ENCODE data around the gene KLHL26. TPM values are rescaled to one million over a fixed set of nuclear protein-coding genes. Genes with fewer than 3 reads are reported as not detected.

KLHL26 gene
- total RNA-seq, 1 experiment from 2014 or later, result 8.4 TPM

DNA sequence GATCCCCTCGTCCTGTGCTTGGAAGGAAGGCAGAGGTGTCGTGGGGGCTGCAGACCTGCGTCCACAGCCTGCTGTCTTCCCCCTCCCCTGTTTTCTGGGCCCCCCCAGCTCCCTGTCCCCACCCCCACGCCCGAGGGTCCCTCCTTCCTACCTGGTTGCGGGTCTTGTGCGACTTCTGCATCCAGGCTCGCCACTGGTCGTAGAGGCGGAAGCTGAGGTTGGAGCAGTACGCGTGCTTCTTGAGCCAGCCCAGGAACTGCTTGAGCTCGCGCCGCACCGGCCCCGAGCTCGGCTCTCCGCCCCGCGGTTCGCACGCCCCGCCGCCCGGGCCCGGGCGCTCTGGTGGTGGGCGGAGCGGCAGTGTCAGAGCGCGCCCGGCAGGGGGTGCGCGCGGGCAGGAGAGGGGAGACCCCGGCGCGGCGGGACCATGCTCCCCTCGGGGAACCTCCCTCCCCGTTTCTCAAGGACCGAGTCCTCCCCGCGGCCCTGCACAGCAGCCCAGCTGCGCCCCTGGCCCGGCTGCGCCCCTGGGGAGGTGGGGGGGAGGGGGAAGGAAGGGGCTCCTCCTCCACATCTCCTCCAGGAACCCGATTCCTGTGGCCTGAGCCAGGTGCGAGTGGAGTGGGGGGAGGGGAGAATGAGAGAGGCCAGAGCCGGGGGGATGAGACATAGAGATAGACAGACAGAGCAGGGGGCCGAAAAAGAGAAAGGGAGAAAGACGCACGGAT, 42.6 kb upstream of the KLHL26 start:
- TF ChIP-seq EZH2phosphoT487 (IDR thresholded peaks at IDR 0.05; ENCODE audit: borderline replicate concordance, low read length) (no peak), EZH2 (IDR thresholded peaks at IDR 0.05; ENCODE audit: low read length, unreplicated experiment) (no peak)
- TF ChIP-seq, protein P1, sequence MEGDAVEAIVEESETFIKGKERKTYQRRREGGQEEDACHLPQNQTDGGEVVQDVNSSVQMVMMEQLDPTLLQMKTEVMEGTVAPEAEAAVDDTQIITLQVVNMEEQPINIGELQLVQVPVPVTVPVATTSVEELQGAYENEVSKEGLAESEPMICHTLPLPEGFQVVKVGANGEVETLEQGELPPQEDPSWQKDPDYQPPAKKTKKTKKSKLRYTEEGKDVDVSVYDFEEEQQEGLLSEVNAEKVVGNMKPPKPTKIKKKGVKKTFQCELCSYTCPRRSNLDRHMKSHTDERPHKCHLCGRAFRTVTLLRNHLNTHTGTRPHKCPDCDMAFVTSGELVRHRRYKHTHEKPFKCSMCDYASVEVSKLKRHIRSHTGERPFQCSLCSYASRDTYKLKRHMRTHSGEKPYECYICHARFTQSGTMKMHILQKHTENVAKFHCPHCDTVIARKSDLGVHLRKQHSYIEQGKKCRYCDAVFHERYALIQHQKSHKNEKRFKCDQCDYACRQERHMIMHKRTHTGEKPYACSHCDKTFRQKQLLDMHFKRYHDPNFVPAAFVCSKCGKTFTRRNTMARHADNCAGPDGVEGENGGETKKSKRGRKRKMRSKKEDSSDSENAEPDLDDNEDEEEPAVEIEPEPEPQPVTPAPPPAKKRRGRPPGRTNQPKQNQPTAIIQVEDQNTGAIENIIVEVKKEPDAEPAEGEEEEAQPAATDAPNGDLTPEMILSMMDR (conservative IDR thresholded peaks at IDR 0.05; ENCODE audit: low read depth, low read length), result peak; percentile 85
- Histone ChIP-seq H3K27ac (ENCODE audit: low read length) (no peak overlapping the region), H3K4me3 (ENCODE audit: low read length) (peak overlapping the region; percentile 66), H3K4me1 (ENCODE audit: insufficient read depth, low read length) (peaks cover 18% of the 10 kb centered on the region), H3K9ac (ENCODE audit: low read length) (0 out of 2 replicates have a peak overlapping the region, but pooled peaks have one; percentile 15), H3K27me3 (ENCODE audit: low read length) (no peaks in the 10 kb centered on the region), H3K9me2 (replicated peaks; ENCODE audit: low read length) (no peaks in the 10 kb centered on the region), H3K4me2 (ENCODE audit: low read length) (peak overlapping the region; percentile 96), H2AFZ (ENCODE audit: low read length) (peak overlapping the region; percentile 81), H3F3A (ENCODE audit: low read length, unreplicated experiment) (no peaks in the 10 kb centered on the region), H3K9me3 (ENCODE audit: low read length) (no peaks in the 10 kb centered on the region), H3K36me3 (ENCODE audit: low read depth, low read length) (no peaks in the 10 kb centered on the region), H3K79me2 (ENCODE audit: low read length) (peaks cover 13% of the 10 kb centered on the region), H4K20me1 (ENCODE audit: low read length) (no peaks in the 10 kb centered on the region)
- no TSS peak for BruUV-seq (replicated peaks)
- POLR2A ChIA-PET (ENCODE audit: unreplicated experiment), result no interaction called here
- ATAC-seq (peak; percentile 76), DNase-seq (peak; percentile 87)
- CTCF ChIA-PET, result interaction anchor here (0.5 to 1.0 kb wide), 6 partner anchors 20 to 266 kb away, joined by 3 to 13 read pairs (median 3); no protein-coding TSS in a partner anchor
- intact Hi-C loops (cut with micrococcal nuclease), result no loop called here

DNA sequence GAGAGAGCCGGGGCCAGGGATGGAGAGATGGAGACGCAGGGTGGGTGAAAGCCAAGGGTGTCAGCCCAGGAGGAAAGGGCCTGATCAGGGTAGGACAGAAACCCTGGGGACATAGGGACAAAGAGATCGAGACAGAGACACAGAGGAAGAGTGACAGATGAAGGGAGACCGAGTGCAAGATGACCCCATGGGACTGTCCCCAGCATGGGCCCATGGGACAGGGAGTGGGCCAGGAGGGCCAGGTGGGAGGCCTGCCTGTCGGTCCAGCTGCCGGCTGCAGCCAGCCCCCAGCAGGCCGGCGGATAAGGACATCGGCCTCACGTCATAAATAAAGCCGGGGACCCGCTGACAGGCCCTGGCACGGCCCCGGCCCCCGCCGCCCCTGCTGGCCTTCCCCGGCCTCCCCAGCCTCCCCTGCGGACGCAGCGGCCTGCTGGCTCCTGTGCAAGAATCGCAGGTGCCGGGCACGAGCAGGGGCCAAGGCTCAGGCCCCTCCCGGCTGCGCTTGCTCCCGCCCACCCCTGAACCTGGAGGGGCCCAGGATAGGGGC, 41.9 kb upstream of the KLHL26 start:
- peak overlapping the region; percentile 81 for H2AFZ ChIP-seq (ENCODE audit: low read length)
- DNase-seq (no peak), ATAC-seq (no peak)
- no peaks in the 10 kb centered on the region for H3K27me3 ChIP-seq (ENCODE audit: low read length)
- no peak overlapping the region for H3K27ac ChIP-seq (ENCODE audit: low read length)
- no peaks in the 10 kb centered on the region for H3F3A ChIP-seq (ENCODE audit: low read length, unreplicated experiment)
- no peak for TF ChIP-seq EZH2phosphoT487 (IDR thresholded peaks at IDR 0.05; ENCODE audit: borderline replicate concordance, low read length)
- no peak for TF ChIP-seq EZH2 (IDR thresholded peaks at IDR 0.05; ENCODE audit: low read length, unreplicated experiment)
- TF ChIP-seq, protein P1 (conservative IDR thresholded peaks at IDR 0.05; ENCODE audit: low read depth, low read length), result no peak
- no peak overlapping the region for H3K9ac ChIP-seq (ENCODE audit: low read length)
- H3K36me3 ChIP-seq (ENCODE audit: low read depth, low read length), result no peaks in the 10 kb centered on the region
- no peaks in the 10 kb centered on the region for H3K9me2 ChIP-seq (replicated peaks; ENCODE audit: low read length)
- H3K9me3 ChIP-seq (ENCODE audit: low read length), result no peaks in the 10 kb centered on the region
- H3K4me3 ChIP-seq (ENCODE audit: low read length), result peak overlapping the region; percentile 66
- H3K79me2 ChIP-seq (ENCODE audit: low read length), result peaks cover 9% of the 10 kb centered on the region
- H3K4me1 ChIP-seq (ENCODE audit: insufficient read depth, low read length), result peaks cover 11% of the 10 kb centered on the region
- POLR2A ChIA-PET (ENCODE audit: unreplicated experiment), result no interaction called here
- intact Hi-C loops (cut with micrococcal nuclease), result no loop called here
- no peaks in the 10 kb centered on the region for H4K20me1 ChIP-seq (ENCODE audit: low read length)
- BruUV-seq (replicated peaks), result no TSS peak
- CTCF ChIA-PET, result interaction anchor here (1.0 kb wide), 1 partner anchor 168 kb away, joined by 3 read pairs; no protein-coding TSS in a partner anchor
- H3K4me2 ChIP-seq (ENCODE audit: low read length), result peak overlapping the region; percentile 96

DNA sequence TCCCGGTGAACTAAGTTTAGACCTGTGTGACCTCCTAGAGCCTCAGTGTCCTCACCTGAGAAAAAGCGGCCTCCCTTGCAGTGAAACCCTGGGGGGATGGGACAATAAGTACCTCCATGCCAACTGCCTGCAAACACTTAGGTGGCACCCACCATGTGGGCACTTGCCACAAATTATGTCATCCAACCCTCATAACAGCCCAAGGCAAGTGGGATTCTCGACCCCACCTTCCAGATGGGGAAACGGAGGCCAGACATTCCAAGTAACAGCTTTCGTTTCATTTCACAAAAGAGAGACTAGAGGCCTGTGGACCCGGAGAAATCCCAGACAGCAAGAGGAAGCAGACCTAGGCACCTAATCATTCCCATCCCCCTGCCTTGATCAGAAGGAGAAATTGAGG, 41.4 kb upstream of the KLHL26 start:
- BruUV-seq (replicated peaks), result no TSS peak
- no peaks in the 10 kb centered on the region for H4K20me1 ChIP-seq (ENCODE audit: low read length)
- H3K36me3 ChIP-seq (ENCODE audit: low read depth, low read length), result no peaks in the 10 kb centered on the region
- ChIA-PET POLR2A (ENCODE audit: unreplicated experiment) (no interaction called here), CTCF (no interaction called here)
- no peaks in the 10 kb centered on the region for H3K9me3 ChIP-seq (ENCODE audit: low read length)
- ATAC-seq, result no peak
- peaks cover 9% of the 10 kb centered on the region; the same call in 1 of the 2 replicates for H3K4me1 ChIP-seq (ENCODE audit: insufficient read depth, low read length)
- H3F3A ChIP-seq (ENCODE audit: low read length, unreplicated experiment), result no peaks in the 10 kb centered on the region
- no peaks in the 10 kb centered on the region for H3K9me2 ChIP-seq (replicated peaks; ENCODE audit: low read length)
- no peak for TF ChIP-seq EZH2 (IDR thresholded peaks at IDR 0.05; ENCODE audit: low read length, unreplicated experiment)
- TF ChIP-seq, protein P1 (conservative IDR thresholded peaks at IDR 0.05; ENCODE audit: low read depth, low read length), result no peak
- TF ChIP-seq EZH2phosphoT487 (IDR thresholded peaks at IDR 0.05; ENCODE audit: borderline replicate concordance, low read length), result no peak
- H3K9ac ChIP-seq (ENCODE audit: low read length), result no peak overlapping the region
- no peak overlapping the region for H3K27ac ChIP-seq (ENCODE audit: low read length)
- DNase-seq, result no peak
- no peaks in the 10 kb centered on the region for H3K27me3 ChIP-seq (ENCODE audit: low read length)
- H2AFZ ChIP-seq (ENCODE audit: low read length), result no peak overlapping the region
- intact Hi-C loops (cut with micrococcal nuclease), result no loop called here
- H3K4me3 ChIP-seq (ENCODE audit: low read length), result no peak overlapping the region
- no peak overlapping the region for H3K4me2 ChIP-seq (ENCODE audit: low read length)
- peaks cover 3% of the 10 kb centered on the region; the same call in 1 of the 2 replicates for H3K79me2 ChIP-seq (ENCODE audit: low read length)
